RWPE1 (cell line): Measurements from ENCODE around the gene F10.
"Not testable (repeated sequence)": the region's sequence is repeated elsewhere in the genome, so short reads cannot be mapped to it uniquely, and the experiment has no call there.

ENCODE experiments used
- CTCF ChIA-PET: fragments of 350-600 bp; sonication (Branson Sonifier 250); formaldehyde crosslinking; extraction: SDS; loops from one replicate; lab custom pipeline; 2021; lab: Yijun Ruan, JAX
- POLR2A ChIA-PET: fragments of 400-600 bp; formaldehyde crosslinking; extraction: SDS; loops from one replicate; lab custom pipeline; 2020; ENCODE audit warnings: antibody characterized with exemption; ENCODE audit not compliant: low non-redundant PET; lab: Yijun Ruan, JAX
- DNase-seq: peaks from one replicate; pipeline ENCODE4 v3.0.0; 2012; ENCODE audit warnings: low spot score
- H3K27ac ChIP-seq: fragments of 450-650 bp; 2 replicates; pipeline ENCODE4 v1.5.1; 2017
- CTCF ChIP-seq: fragments of 450-650 bp; conservative IDR thresholded peaks from 2 replicates; pipeline ENCODE4 v1.5.1; 2017; ENCODE audit warnings: low read depth, mild to moderate bottlenecking

Gene F10

DNA sequence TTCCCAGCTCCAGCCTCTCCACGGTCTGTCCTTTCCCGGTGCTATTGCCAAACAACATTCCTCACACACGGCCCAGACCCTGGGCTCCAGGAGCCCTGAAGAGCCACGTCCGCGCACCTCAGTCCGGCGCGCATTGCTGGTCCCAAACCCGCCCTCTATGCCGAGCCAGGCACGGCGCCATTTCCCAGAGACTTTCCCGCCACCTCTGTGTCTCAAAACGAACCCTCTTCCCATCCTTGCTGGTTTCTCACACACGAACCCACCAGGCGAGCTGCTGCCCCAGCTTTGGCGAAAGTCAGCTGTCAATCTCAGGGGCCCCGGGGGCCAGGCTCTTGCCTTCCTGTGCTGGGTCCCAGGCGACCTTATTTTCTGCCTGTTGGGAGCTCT, 45.0 kb upstream of the F10 start:
- ChIA-PET CTCF (no interaction called here), POLR2A (no interaction called here)
- DNase-seq: no peak
- no peak for TF ChIP-seq CTCF
- H3K27ac ChIP-seq: no peak overlapping the region

DNA sequence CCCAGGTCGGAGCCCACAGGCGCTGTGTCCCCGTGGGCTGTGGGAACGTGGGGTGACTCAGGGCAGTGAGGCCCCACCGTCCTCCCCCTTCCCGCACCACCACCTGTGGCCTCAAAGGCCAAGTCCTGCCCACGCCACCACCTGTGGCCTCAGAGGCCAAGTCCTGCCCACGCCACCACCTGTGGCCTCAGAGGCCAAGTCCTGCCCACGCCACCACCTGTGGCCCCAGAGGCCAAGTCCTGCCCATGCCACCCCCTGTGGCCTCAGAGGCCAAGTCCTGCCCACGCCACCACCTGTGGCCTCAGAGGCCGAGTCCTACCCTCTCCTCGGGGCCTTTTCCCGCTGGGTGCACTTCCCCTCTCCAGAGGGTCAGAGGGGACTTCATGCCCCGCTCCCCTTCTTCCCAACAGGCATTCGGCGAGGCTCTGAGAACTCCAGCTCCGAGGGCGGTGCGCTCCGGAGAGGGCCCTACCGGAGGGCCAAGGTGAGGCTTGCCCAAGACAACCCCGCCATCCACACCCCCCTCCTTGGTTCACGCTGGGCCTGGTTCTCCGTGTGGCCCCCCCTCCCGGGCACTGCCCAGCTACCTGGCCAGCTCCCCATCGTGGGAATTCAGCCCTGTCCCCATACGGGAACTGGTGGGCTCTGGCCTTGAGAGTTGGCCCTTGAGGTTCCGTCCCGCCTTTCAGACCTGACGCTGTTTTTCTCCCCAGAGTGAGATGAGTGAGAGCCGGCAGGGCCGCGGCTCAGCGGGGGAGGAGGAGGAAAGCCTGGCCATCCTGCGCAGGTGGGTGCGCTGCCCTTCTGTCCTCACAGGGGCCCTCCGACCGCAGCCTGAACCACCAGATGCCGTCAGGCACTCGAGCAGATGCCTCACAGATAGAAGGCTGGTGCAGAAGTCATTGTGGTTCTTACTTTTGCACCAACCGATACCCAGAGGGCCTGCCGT, 44.4 kb upstream of the F10 start:
- CTCF ChIA-PET: interaction anchor here (0.8 kb wide), 1 partner anchor 135 kb away, joined by 3 read pairs; no protein-coding TSS in a partner anchor
- TF ChIP-seq CTCF: no peak
- DNase-seq: no peak
- H3K27ac ChIP-seq: no peak overlapping the region
- POLR2A ChIA-PET: no interaction called here

GRCh38 chr13:113078902-113079780, 43.5 kb upstream of the F10 start:
- no peak overlapping the region for H3K27ac ChIP-seq
- no peak for TF ChIP-seq CTCF
- ChIA-PET POLR2A (no interaction called here), CTCF (interaction anchor here (0.8 kb wide), 1 partner anchor 136 kb away, joined by 3 read pairs; no protein-coding TSS in a partner anchor)
- DNase-seq: no peak

DNA sequence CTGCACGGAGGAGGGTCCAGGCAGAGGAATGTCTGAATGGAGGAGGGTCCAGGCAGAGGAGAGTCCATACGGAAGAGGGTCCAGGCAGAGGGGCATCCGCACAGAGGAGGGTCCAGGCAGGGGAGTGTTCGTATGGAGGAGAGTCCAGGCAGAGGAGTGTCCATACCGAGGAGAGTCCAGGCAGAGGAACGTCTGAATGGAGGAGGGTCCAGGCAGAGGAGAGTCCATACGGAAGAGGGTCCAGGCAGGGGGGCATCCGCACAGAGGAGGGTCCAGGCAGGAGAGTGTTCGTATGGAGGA, 42.9 kb upstream of the F10 start:
- CTCF ChIA-PET, POLR2A ChIA-PET, H3K27ac ChIP-seq, DNase-seq: not testable (repeated sequence)

- no peak overlapping the region for H3K27ac ChIP-seq
- TF ChIP-seq CTCF: no peak
- ChIA-PET CTCF (no interaction called here), POLR2A (no interaction called here)
- no peak for DNase-seq
These were observed 42.2 kb upstream of the F10 start for GRCh38 chr13:113080361-113080831.

- CTCF ChIA-PET: no interaction called here
- TF ChIP-seq CTCF: no peak
- no peak overlapping the region for H3K27ac ChIP-seq
- DNase-seq: no peak
- POLR2A ChIA-PET: no interaction called here
These were observed 41.6 kb upstream of the F10 start for GRCh38 chr13:113080901-113081521.
